Astrocyte of the cerebellum (primary cell): Measurements from ENCODE around the gene DND1.
A peak's percentile ranks its signal among the peaks of the same experiment; 100 is the strongest.
"Not testable (repeated sequence)": the region's sequence is repeated elsewhere in the genome, so short reads cannot be mapped to it uniquely, and the experiment has no call there.

ENCODE experiments used
- DNase-seq: peaks from one replicate; pipeline ENCODE4 v3.0.0-alpha.2; 2011; ENCODE audit warnings: low read depth
- H3K4me3 ChIP-seq: 2 replicates; pipeline ENCODE4 v1.5.1; 2011; ENCODE audit warnings: mild to moderate bottlenecking, low read depth, low read length, moderate library complexity
- in situ Hi-C: cut with HindIII; loops from 2 replicates; pipeline ENCODE4 v1.10.0; 2017; ENCODE audit warnings: low sequenced_read_pairs
- TF ChIP-seq, protein P1 (sequence below): IDR thresholded peaks from 2 replicates; pipeline ENCODE4 v1.5.1; 2012; ENCODE audit warnings: low read length, low read depth, moderate library complexity, mild to moderate bottlenecking; ENCODE audit errors: missing control alignments

Gene DND1

DNA sequence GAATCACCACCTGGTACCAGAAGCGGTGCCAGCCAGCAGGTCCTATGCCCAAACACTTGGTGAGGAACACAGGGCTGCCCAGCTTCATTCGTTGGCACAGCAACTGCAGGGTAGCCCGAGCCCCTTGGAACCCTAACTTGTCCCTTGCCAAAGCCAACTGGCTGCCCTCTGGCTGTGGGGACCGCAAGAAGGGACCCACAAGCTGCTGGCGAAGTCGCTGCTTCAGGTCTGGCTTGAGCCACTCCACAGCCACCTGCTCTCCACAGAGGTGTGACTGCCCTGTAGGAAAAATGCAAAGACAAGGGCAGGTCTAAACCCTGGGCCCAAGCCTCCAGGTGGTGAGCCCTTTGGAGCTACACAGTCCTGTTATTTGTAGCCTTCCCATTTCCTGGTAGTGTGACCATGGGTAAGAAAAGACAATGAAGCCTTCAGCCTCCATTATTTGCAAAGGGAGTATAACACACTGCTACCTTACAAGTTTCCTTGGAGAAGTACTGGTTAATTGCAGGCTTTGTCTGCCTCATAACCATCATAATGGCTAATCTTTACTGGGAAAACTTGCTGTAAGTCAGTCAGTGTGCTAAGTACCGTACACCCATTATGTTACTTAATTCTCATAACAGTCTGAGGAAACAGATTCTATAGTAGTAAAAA lies 1.8 kb downstream of the DND1 start:
- DNase-seq: no peak

DNA sequence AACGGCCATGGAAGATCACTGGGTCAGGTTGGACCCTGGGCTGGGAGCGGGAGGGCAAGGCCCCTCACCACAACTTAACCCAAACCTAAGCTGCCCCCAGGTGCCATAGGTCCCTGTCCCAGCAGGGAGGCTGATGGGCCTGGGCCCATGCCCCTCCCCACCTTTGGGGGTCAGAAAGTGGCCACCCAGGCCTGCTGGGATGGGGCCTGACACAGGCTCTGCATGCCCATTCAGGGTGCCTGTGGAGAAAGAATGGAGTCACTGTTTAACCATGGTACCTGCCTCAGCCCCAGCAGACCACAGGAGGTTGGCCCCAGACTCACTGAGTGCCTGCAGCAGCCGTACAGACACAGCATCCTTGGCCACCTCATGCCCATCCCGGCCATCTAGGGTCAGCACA lies 2.3 kb downstream of the DND1 start:
- in situ Hi-C loops, DNase-seq, H3K4me3 ChIP-seq: not testable (repeated sequence)

More for the DNA sequence above, 1.8 kb downstream of the DND1 start:
- H3K4me3 ChIP-seq: no peak overlapping the region
- TF ChIP-seq, protein P1, sequence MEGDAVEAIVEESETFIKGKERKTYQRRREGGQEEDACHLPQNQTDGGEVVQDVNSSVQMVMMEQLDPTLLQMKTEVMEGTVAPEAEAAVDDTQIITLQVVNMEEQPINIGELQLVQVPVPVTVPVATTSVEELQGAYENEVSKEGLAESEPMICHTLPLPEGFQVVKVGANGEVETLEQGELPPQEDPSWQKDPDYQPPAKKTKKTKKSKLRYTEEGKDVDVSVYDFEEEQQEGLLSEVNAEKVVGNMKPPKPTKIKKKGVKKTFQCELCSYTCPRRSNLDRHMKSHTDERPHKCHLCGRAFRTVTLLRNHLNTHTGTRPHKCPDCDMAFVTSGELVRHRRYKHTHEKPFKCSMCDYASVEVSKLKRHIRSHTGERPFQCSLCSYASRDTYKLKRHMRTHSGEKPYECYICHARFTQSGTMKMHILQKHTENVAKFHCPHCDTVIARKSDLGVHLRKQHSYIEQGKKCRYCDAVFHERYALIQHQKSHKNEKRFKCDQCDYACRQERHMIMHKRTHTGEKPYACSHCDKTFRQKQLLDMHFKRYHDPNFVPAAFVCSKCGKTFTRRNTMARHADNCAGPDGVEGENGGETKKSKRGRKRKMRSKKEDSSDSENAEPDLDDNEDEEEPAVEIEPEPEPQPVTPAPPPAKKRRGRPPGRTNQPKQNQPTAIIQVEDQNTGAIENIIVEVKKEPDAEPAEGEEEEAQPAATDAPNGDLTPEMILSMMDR: no peak
- in situ Hi-C loops: no loop called here

DNA sequence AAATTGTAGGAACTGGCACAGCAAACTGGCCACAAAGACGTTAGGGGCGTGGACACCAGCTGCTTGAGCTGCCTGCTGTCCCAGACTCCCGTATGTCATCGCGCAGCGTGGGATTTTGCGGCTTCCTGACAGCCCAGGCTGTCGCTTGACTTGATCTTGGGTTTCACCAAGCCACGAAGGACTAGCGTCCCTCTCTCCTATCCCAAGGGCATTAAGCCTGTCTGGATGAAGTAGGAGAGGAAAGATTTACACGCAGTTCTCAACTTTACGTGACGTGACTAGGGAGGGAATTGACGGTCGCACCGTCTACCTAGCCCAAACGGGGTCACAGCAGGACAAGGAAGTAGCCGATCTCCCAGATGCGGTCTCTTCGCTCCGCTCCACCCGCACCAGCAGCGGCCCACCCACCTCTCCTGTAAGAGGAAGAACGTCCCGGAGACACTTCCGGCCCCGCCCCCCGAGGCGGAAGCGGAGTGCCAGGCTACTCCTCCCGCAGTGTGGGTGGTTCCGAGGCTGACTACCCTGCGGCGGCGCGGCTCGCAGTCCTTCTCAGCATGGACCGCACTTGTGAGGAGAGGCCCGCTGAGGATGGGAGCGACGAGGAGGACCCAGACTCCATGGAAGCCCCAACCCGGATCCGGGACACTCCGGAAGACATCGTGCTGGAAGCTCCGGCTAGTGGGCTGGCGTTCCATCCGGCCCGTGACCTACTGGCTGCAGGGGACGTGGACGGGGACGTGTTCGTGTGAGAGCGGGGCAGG lies 8.8 kb downstream of the DND1 start, which contains the start of gene WDR55:
Gene WDR55, plus strand, starts transcription at position 546 of the 761 bp plus-strand sequence. Its CDS starts 9 bp downstream, at position 555.
- DNase-seq: peak; percentile 67
- in situ Hi-C loops: no loop called here
- peak within 1 kb of the TSS; percentile 86 for H3K4me3 ChIP-seq
- TF ChIP-seq, protein P1: no peak

DNA sequence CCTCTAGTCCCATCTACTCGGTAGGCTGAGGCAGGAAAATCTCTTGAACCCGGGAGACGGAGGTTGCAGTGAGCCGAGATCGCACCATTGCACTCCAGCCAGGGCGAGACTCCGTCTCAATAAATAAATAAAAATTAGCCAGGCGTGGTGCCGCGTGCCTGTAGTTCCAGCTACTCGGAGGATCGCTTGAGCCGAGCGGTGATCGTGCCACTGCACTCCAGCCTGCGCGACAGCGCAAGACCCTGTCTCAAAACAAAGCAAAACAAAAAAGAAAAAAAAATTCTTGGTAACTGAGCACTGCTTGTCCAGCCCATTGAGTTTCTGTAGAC lies 9.4 kb downstream of the DND1 start:
- TF ChIP-seq, protein P1: no peak
- in situ Hi-C loops: no loop called here
- DNase-seq: no peak
- peak overlapping the region; percentile 86 for H3K4me3 ChIP-seq

DNA sequence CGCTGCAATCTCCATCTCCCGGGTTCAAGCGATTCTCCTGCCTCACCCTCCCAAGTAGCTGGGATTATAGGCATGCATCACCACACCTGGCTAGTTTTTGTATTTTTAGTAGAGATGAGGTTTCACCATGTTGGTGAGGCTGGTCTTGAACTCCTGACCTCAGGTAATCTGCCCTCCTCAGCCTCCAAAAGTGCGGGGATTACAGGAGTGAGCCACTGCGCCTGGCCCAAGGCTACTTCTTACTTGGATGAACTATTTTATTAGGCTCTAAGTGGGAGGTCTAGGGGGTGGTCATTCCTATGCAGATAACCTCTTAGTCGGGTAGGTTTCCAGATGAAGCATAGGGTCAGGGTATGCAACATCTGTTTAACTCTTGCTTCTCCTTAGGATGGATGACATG lies 13.0 kb downstream of the DND1 start:
- H3K4me3 ChIP-seq, in situ Hi-C loops, DNase-seq: not testable (repeated sequence)

- in situ Hi-C loops: no loop called here
- DNase-seq: no peak
- H3K4me3 ChIP-seq: no peak overlapping the region
- TF ChIP-seq, protein P1: no peak
These were observed 14.5 kb downstream of the DND1 start for GRCh38 chr5:140658870-140659269.

GRCh38 chr5:140647042-140647419 lies 26.3 kb downstream of the DND1 start:
- TF ChIP-seq, protein P1: no peak
- DNase-seq: no peak
- in situ Hi-C loops: loop anchor here (5.0 kb wide), 1 partner anchor 105 kb away; no protein-coding TSS in a partner anchor
- H3K4me3 ChIP-seq: peak overlapping the region; percentile 61
